ENCODE results near the gene LRRK1.

GRCh38 chr15:101116681-101116976, 197.5 kb downstream of the LRRK1 start:
- TF ChIP-seq CTCF (conservative IDR thresholded peaks at IDR 0.05 in 1 of 2, IDR thresholded peaks at IDR 0.05 in 1 of 2; ENCODE audit: extremely low read depth in 1 of 2, insufficient read depth in 1 of 2, low read depth in 1 of 2, low read length in 2 of 2) (no peak), EZH2 (IDR thresholded peaks at IDR 0.05; ENCODE audit: borderline replicate concordance, low read length) (no peak)

Data from mammary epithelial cell (primary cell).